ENCODE results near the gene TRIM46. TPM values are rescaled to one million over a fixed set of nuclear protein-coding genes. Genes with fewer than 3 reads are reported as not detected.
"Not testable (repeated sequence)": the region's sequence is repeated elsewhere in the genome, so short reads cannot be mapped to it uniquely, and the experiment has no call there.

The TRIM46 gene
- total and polyA plus RNA-seq, 3 experiments from 2014 or later = 0.99 to 7.3 (median 6.4) TPM

DNA sequence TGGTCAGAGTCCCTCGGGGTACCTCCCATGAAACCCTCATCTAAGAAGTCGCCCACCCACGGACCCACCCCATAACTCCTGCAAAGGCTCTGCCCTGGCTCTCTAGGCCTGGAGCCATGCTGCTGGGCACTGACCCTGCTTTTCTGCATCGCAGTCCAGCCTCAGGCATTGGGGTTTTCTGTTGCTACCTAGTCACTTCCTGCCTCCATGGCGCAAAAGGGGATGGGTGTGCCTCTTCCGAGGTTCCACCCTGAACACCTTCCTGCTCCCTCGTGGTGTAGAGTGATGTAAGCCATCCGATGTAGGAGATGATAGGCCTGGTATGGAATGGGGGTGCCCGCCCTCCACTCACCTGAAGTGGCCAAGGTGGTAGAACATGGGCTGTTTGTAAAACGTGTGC is 41.1 kb downstream of the TRIM46 start:
- DNase-seq = peak in 1 of 5 donors; percentile 48
- H3K27ac ChIP-seq (ENCODE audit: low read depth, low read length); H3K27me3 Mint-ChIP-seq; POLR2A ChIA-PET; H3K27me3 ChIP-seq (ENCODE audit: insufficient read depth, low read length, poor library complexity, severe bottlenecking); H3K36me3 ChIP-seq (ENCODE audit: insufficient read depth, low read length); H3K4me3 ChIP-seq (ENCODE audit: low read length); H3K9me3 ChIP-seq (ENCODE audit: low read length); H3K9me3 Mint-ChIP-seq; H3K4me3 Mint-ChIP-seq; H3K4me1 ChIP-seq (ENCODE audit: insufficient read depth, low read length): not testable (repeated sequence)
- H3K36me3 Mint-ChIP-seq = peaks cover 2 to 24% (median 4%) of the 10 kb centered on the region in 3 donors
- H3K4me1 Mint-ChIP-seq = peaks cover 15 to 22% (median 21%) of the 10 kb centered on the region in 3 donors
- CTCF ChIA-PET = interaction anchor here (1.3 kb wide), 1 partner anchor 8 kb away, joined by 5 read pairs; no protein-coding TSS in a partner anchor
- peak overlapping the region in 6 of 8 donors; percentile 42 to 95 (median 80) for H3K27ac Mint-ChIP-seq

DNA sequence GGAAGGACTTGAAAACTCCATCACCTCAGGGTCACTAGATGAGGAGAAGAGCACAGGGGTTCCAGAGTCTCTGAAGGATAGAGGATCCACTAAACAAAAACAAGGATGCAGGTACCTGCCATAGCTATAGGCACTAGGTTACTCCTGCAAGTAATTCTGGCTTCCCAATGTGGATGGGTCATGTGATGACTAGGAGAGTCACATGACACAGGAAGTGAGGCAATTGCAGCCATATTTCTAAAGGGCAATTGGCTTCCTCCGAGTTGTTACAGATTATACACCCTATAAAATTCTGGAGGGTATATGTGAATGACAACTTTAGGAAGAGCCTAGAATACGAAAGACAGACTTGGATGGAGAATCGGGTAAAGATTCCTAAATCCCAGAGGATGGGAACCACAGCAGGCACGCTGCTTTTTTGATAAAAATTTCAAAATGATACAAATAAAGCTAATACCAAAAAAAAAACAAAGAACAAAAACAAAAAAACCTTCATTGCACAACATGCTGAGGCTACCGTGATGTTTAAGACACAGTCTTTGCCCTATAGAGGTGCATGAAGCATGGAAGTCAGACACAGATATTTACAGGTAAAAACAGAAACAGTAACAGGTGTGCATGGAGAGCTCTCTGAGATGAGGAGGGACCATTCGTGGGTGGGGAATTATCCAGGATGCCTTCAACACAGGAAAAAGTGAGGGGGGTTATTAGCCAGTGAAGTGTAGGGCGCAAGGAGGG is 45.4 kb downstream of the TRIM46 start:
- POLR2A ChIA-PET = no interaction called here

DNA sequence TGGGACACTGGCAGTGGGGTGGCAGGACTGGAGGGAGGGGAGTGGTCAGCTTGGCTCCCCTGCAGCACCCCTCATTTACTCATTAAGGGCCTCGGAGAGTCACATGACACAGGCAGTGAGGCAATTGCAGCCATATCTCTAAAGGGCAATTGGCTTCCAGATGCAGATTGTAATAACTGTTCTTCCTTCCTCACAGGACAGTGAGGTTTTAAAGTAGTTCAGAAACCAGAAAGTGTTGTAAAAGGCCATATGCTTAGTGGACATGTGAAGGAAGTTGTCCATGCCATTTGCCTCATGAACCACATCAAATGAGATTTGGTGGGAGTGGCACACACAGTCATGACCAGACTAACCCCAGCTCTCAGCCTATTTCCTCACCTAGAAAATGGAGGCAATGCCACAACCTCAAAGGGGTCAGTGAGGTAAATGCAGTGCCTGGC is 46.0 kb downstream of the TRIM46 start:
- Mint-ChIP-seq H3K4me1 (peaks cover 18 to 22% (median 21%) of the 10 kb centered on the region in 3 donors), H3K27ac (peak overlapping the region in 7 of 8 donors; percentile 32 to 87 (median 38)), H3K27me3 (no peaks in the 10 kb centered on the region), H3K4me3 (peak overlapping the region in 2 of 7 donors; percentile 26 to 39), H3K9me3 (no peaks in the 10 kb centered on the region), H3K36me3 (peaks cover 0 to 6% (median 2%) of the 10 kb centered on the region in 3 donors)
- ChIA-PET POLR2A (no interaction called here), CTCF (interaction anchor here (1.5 kb wide), 1 partner anchor 12 kb away, joined by 5 read pairs; no protein-coding TSS in a partner anchor)
- H3K27ac ChIP-seq (ENCODE audit: low read depth, low read length) = no peak overlapping the region
- no peaks in the 10 kb centered on the region for H3K27me3 ChIP-seq (ENCODE audit: insufficient read depth, low read length, poor library complexity, severe bottlenecking)
- H3K9me3 ChIP-seq (ENCODE audit: low read length) = no peaks in the 10 kb centered on the region
- no peak overlapping the region for H3K4me3 ChIP-seq (ENCODE audit: low read length)
- H3K36me3 ChIP-seq (ENCODE audit: insufficient read depth, low read length) = no peaks in the 10 kb centered on the region
- DNase-seq = no peak
- peaks cover 5% of the 10 kb centered on the region for H3K4me1 ChIP-seq (ENCODE audit: insufficient read depth, low read length)

More for the DNA sequence above, 45.4 kb downstream of the TRIM46 start:
- H3K4me1 Mint-ChIP-seq = peaks cover 18 to 22% (median 21%) of the 10 kb centered on the region in 3 donors
- Histone ChIP-seq H3K27ac (ENCODE audit: low read depth, low read length) (no peak overlapping the region), H3K36me3 (ENCODE audit: insufficient read depth, low read length) (no peaks in the 10 kb centered on the region), H3K9me3 (ENCODE audit: low read length) (no peaks in the 10 kb centered on the region), H3K4me1 (ENCODE audit: insufficient read depth, low read length) (peaks cover 5% of the 10 kb centered on the region), H3K4me3 (ENCODE audit: low read length) (no peak overlapping the region), H3K27me3 (ENCODE audit: insufficient read depth, low read length, poor library complexity, severe bottlenecking) (no peaks in the 10 kb centered on the region)
- H3K27ac Mint-ChIP-seq = peak overlapping the region; percentile 32 to 87 (median 48)
- DNase-seq = no peak
- peaks cover 0 to 6% (median 2%) of the 10 kb centered on the region in 3 donors for H3K36me3 Mint-ChIP-seq
- peak overlapping the region in 2 of 7 donors; percentile 26 to 39 for H3K4me3 Mint-ChIP-seq
- no peaks in the 10 kb centered on the region for H3K9me3 Mint-ChIP-seq
- CTCF ChIA-PET = interaction anchor here (1.2 to 1.5 kb wide), 2 partner anchors 8 to 12 kb away, joined by 3 to 5 read pairs; no protein-coding TSS in a partner anchor
- H3K27me3 Mint-ChIP-seq = no peaks in the 10 kb centered on the region

DNA sequence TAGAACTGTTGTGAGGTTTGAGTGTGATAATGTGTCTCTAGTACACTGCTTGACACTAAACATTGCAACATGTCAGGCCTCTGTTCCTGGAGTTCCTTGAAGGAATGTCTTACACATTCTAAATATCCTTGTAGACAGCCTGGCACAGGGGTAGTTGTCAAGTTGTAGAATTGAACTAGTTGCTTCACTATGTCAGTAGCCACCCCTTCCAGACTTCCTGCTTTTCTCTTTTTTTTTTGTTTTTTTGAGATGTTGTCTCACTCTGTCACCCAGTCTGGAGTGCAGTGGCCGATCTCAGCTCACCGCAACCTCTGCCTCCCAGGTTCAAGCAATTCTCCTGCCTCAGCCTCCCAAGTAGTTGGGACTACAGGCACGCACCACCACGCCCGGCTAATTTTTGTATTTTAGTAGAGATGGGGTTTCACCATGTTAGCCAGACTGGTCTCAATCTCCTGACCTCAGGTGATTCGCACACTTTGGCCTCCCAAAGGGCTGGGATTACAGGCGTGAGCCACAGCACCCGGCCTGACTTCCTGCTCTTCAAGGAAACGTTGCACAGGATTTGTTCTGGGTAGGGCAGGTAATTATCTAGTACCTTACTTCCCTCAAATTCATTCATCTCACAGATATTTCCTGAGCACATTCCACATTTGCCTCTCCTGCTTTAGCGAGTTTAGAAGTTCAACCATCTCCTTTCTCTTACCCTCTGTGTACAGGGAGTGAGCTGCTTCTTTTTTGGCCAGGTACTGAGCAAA is 46.7 kb downstream of the TRIM46 start:
- H3K27ac Mint-ChIP-seq = peak overlapping the region in 1 of 8 donors; percentile 87
- CTCF ChIA-PET, H3K4me3 Mint-ChIP-seq: not testable (repeated sequence)

DNA sequence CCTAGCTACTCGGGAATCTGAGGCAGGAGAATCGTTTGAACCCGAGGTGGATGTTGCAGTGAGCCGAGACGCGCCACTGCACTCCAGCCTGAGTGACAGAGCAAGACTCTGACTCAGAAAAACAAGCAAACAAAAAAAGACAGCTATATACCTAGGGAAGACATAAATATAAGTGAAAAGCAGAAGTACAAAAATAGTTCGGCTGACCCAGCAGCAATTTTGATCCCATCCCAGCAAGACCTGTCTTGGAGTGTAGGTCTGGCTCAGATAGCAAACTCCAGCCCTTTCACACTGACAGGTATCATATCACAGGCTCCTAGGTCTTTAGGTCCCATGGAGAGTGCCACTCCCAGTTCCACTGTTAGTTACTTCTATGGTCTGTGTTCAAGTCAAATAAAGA is 49.4 kb downstream of the TRIM46 start:
- Histone ChIP-seq H3K36me3 (ENCODE audit: insufficient read depth, low read length) (no peaks in the 10 kb centered on the region), H3K9me3 (ENCODE audit: low read length) (no peaks in the 10 kb centered on the region), H3K27ac (ENCODE audit: low read depth, low read length) (peak overlapping the region; percentile 20), H3K4me3 (ENCODE audit: low read length) (no peak overlapping the region), H3K27me3 (ENCODE audit: insufficient read depth, low read length, poor library complexity, severe bottlenecking) (no peaks in the 10 kb centered on the region), H3K4me1 (ENCODE audit: insufficient read depth, low read length) (peaks cover 22% of the 10 kb centered on the region)
- Mint-ChIP-seq H3K9me3 (no peaks in the 10 kb centered on the region), H3K4me3 (no peak overlapping the region), H3K4me1 (peaks cover 31 to 39% (median 36%) of the 10 kb centered on the region in 3 donors), H3K27ac (no peak overlapping the region), H3K36me3 (peaks cover 0 to 2% (median 0%) of the 10 kb centered on the region in 3 donors), H3K27me3 (no peaks in the 10 kb centered on the region)
- ChIA-PET CTCF (interaction anchor here (2.8 to 5.3 kb wide), 2 partner anchors 16 to 28 kb away, joined by 10 to 67 read pairs; partner anchors contain the start of genes MTX1 and THBS3), POLR2A (no interaction called here)
- DNase-seq = no peak

More for the DNA sequence above, 46.7 kb downstream of the TRIM46 start:
- H3K4me1 Mint-ChIP-seq = peaks cover 12 to 16% (median 15%) of the 10 kb centered on the region in 3 donors
- H3K27me3 Mint-ChIP-seq; H3K36me3 ChIP-seq (ENCODE audit: insufficient read depth, low read length); H3K9me3 ChIP-seq (ENCODE audit: low read length); DNase-seq; H3K4me1 ChIP-seq (ENCODE audit: insufficient read depth, low read length); POLR2A ChIA-PET; H3K27ac ChIP-seq (ENCODE audit: low read depth, low read length); H3K4me3 ChIP-seq (ENCODE audit: low read length); H3K36me3 Mint-ChIP-seq; H3K27me3 ChIP-seq (ENCODE audit: insufficient read depth, low read length, poor library complexity, severe bottlenecking); H3K9me3 Mint-ChIP-seq: not testable (repeated sequence)

DNA sequence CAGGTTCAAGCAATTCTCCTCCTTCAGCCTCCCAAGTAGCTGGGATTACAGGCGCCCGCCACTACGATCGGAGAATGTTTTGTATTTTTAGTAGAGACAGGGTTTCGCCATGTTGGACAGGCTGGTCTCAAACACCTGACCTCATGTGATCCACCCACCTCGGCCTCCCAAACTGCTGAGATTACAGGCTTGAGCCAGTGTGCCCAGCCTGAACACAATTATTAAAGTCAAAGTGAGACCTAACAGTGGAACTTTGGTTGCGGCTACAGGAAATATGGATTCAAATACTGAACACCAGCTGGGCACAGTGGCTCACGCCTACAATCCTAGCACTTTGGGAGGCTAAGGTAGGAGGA is 51.7 kb downstream of the TRIM46 start:
- H3K4me1 ChIP-seq (ENCODE audit: insufficient read depth, low read length) = peaks cover 17% of the 10 kb centered on the region
- peak overlapping the region; percentile 89 for H3K27ac ChIP-seq (ENCODE audit: low read depth, low read length)
- POLR2A ChIA-PET; H3K4me3 ChIP-seq (ENCODE audit: low read length); H3K27me3 ChIP-seq (ENCODE audit: insufficient read depth, low read length, poor library complexity, severe bottlenecking); H3K27me3 Mint-ChIP-seq; H3K9me3 ChIP-seq (ENCODE audit: low read length); H3K36me3 ChIP-seq (ENCODE audit: insufficient read depth, low read length); DNase-seq; H3K9me3 Mint-ChIP-seq; H3K36me3 Mint-ChIP-seq: not testable (repeated sequence)
- H3K4me3 Mint-ChIP-seq = peak overlapping the region in 1 of 7 donors; percentile 32
- H3K4me1 Mint-ChIP-seq = peaks cover 22 to 24% (median 23%) of the 10 kb centered on the region in 3 donors
- peak overlapping the region in 3 of 8 donors; percentile 29 to 66 (median 56) for H3K27ac Mint-ChIP-seq
- CTCF ChIA-PET = interaction anchor here (0.6 to 5.3 kb wide), 6 partner anchors 18 to 52 kb away, joined by 3 to 67 read pairs (median 14); partner anchors contain the start of genes KRTCAP2, MTX1, THBS3 and TRIM46

DNA sequence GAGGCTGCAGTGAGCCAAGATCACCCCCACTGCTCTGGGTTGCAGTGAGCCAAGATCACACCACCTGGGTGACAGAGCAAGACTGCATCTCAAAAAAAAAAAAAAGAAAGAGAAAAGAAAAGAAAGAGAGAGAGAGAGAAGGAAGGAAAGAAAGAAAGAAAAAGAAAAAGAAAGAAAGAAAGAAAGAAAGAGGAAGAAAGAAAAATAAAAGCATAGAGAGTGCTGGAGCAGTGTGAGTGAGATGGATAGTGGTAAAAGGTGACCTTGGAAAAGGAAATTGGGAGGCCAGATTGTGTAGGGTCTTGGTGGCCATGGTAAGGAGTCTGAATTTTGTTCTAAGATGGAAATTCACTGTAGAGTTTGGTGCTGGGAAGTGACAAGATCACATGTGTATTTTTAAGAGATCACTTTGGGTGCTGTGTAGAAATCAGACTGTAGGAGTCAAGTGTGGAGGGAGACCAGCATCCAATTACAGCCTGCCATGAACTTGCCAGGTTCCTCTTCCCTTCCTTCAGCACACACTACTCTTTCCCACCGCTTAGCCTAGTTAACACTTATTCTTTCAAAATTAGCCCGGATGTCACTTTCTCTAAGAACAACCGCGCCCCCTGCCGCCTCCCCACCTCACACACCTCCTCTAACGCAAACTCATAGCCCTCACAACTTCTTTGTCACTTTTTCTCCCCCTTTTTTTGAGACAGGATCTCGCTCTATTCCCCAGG is 52.7 kb downstream of the TRIM46 start:
- ChIA-PET POLR2A (interaction anchor here (1.1 to 2.5 kb wide), 2 partner anchors 15 to 19 kb away, joined by 8 to 9 read pairs; a partner anchor contains a TSS), CTCF (interaction anchor here (0.6 to 5.3 kb wide), 17 partner anchors 8 to 138 kb away, joined by 3 to 67 read pairs (median 4); partner anchors contain the start of genes KRTCAP2, MTX1 and THBS3)
- Mint-ChIP-seq H3K27ac (peak overlapping the region; percentile 82 to 96 (median 94)), H3K36me3 (peaks cover 0 to 2% (median 0%) of the 10 kb centered on the region in 3 donors), H3K9me3 (no peaks in the 10 kb centered on the region), H3K4me1 (peaks cover 23 to 24% (median 24%) of the 10 kb centered on the region in 3 donors), H3K27me3 (peaks cover 0 to 2% of the 10 kb centered on the region in 2 donors), H3K4me3 (peak overlapping the region; percentile 70 to 96 (median 87))
- H3K4me3 ChIP-seq (ENCODE audit: low read length) = peak overlapping the region; percentile 93
- peak overlapping the region; percentile 89 for H3K27ac ChIP-seq (ENCODE audit: low read depth, low read length)
- no peaks in the 10 kb centered on the region for H3K27me3 ChIP-seq (ENCODE audit: insufficient read depth, low read length, poor library complexity, severe bottlenecking)
- DNase-seq = peak; percentile 72 to 88 (median 77)
- H3K36me3 ChIP-seq (ENCODE audit: insufficient read depth, low read length) = no peaks in the 10 kb centered on the region
- H3K9me3 ChIP-seq (ENCODE audit: low read length) = no peaks in the 10 kb centered on the region
- H3K4me1 ChIP-seq (ENCODE audit: insufficient read depth, low read length) = peaks cover 17% of the 10 kb centered on the region
